ENCODE data around the gene MIDN. TPM values are rescaled to one million over a fixed set of nuclear protein-coding genes. Genes with fewer than 3 reads are reported as not detected.

Gene MIDN
- total RNA-seq, 2 experiments from 2014 or later: 54.1 to 54.6 TPM

DNA sequence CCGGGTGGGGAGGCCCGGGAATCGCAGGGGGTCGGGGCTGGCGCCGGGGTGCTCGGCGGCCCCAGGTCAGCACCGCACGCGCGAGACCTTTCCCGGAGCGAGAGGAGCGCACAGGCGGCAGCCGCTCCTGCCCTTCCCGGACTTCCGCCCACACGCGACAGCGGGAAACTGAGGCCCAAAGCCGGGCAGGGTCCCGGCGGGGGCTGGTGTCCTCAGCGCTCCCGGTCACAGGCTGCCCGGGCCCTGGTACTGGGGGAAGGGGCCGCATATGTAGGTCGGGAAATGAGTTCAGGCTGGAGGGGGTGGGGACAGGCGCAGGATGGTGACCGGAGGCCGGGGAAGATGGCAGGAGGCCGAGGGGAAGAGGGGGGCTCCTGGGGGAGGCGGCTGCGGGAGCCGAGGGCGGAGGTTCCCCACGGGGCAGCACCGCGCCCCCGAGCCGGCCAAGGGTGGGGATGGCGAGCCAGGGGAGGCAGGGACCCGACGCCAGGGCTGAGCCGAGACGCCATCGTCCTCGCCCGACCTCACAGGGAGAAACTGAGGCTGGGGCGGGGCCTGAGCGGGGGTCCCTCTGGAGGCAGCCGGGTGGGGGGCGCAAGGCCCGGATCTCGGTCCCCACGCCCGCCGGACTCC is 11.2 kb upstream of the MIDN start:
- intact Hi-C loops (cut with micrococcal nuclease): no loop called here

DNA sequence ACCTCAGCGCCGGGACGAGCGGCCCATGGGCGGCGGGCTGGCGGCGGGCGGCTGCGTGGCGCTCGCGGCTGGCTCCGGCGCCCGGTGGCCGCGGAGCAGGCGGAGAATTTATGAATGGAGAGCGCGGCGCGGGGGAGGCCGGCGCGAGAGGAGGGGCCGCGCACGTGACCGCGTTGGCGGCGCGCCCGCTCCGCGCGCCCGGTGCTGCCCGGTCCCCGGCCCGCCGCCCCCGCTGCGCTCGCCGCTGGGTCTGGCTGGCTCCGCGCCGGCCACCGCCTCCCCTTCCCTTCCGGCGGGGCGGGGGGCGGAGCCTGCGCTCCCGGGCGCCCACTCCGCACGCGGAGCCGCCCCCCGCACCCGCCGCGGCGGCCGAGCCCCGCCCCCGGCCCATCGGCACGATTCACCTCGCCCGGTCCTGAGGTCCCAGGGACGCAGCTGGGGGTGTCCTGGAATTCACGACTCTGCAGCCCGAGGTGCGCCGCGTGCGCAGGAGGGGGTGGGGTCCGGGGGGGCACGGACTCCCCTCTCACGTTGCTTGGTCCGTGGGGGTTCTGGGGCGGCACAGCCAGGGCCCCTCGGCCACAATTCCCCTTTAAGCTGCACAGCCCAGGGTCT is 10.5 kb upstream of the MIDN start, which contains the start of gene CBARP:
Gene CBARP, minus strand, starts transcription at position 252 of the 615 bp plus-strand sequence. CDS start 1,905 bp downstream, outside the sequence.
- ChIA-PET POLR2A (interaction anchor here (0.7 to 1.4 kb wide), 2 partner anchors 31 to 124 kb away, joined by 3 to 5 read pairs; partner anchors contain the start of gene CIRBP), CTCF (no interaction called here)
- Mint-ChIP-seq H3K4me1 (ENCODE audit: low read depth) (peaks cover 23% of the 10 kb centered on the region), H3K9me3 (no peaks in the 10 kb centered on the region), H3K27ac (peak within 1 kb of the TSS; percentile 33), H3K27me3 (peaks cover 9% of the 10 kb centered on the region), H3K4me3 (peak within 1 kb of the TSS; percentile 64), H3K36me3 (no peaks in the 10 kb centered on the region)
- peak; percentile 38 for DNase-seq
- intact Hi-C loops (cut with micrococcal nuclease): no loop called here

More for the DNA sequence above, 11.2 kb upstream of the MIDN start:
- Mint-ChIP-seq H3K4me1 (ENCODE audit: low read depth) (peaks cover 19% of the 10 kb centered on the region), H3K36me3 (no peaks in the 10 kb centered on the region), H3K27me3 (peaks cover 9% of the 10 kb centered on the region), H3K27ac (no peak overlapping the region), H3K9me3 (no peaks in the 10 kb centered on the region), H3K4me3 (peak overlapping the region; percentile 55)
- CTCF ChIA-PET: no interaction called here
- POLR2A ChIA-PET: no interaction called here
- DNase-seq: no peak

GRCh38 chr19:1238369-1239303 is 9.7 kb upstream of the MIDN start:
- no peaks in the 10 kb centered on the region for H3K9me3 Mint-ChIP-seq
- H3K4me3 Mint-ChIP-seq: peak overlapping the region; percentile 64
- intact Hi-C loops (cut with micrococcal nuclease): no loop called here
- no peak for DNase-seq
- peaks cover 29% of the 10 kb centered on the region for H3K4me1 Mint-ChIP-seq (ENCODE audit: low read depth)
- no peaks in the 10 kb centered on the region for H3K36me3 Mint-ChIP-seq
- H3K27ac Mint-ChIP-seq: peak overlapping the region; percentile 33
- H3K27me3 Mint-ChIP-seq: peaks cover 9% of the 10 kb centered on the region
- ChIA-PET CTCF (interaction anchor here (1.1 to 1.2 kb wide), 2 partner anchors 15 to 221 kb away, joined by 3 to 4 read pairs; no protein-coding TSS in a partner anchor), POLR2A (interaction anchor here (0.5 to 1.4 kb wide), 3 partner anchors 30 to 424 kb away, joined by 3 to 5 read pairs (median 3); partner anchors contain the start of gene CIRBP)

- intact Hi-C loops (cut with micrococcal nuclease): no loop called here
- Mint-ChIP-seq H3K9me3 (no peaks in the 10 kb centered on the region), H3K4me3 (peak overlapping the region; percentile 64), H3K27ac (no peak overlapping the region), H3K4me1 (ENCODE audit: low read depth) (peaks cover 31% of the 10 kb centered on the region), H3K36me3 (no peaks in the 10 kb centered on the region), H3K27me3 (peaks cover 9% of the 10 kb centered on the region)
- no peak for DNase-seq
- ChIA-PET CTCF (interaction anchor here (1.1 to 8.1 kb wide), 3 partner anchors 16 to 222 kb away, joined by 3 to 649 read pairs (median 4); partner anchors contain the start of gene CIRBP), POLR2A (interaction anchor here (1.4 kb wide), 1 partner anchor 30 kb away, joined by 5 read pairs; the partner anchor contains the start of gene CIRBP)
Measured at GRCh38 chr19:1239420-1239795, 9.0 kb upstream of the MIDN start.

- no peaks in the 10 kb centered on the region for H3K9me3 Mint-ChIP-seq
- CTCF ChIA-PET: interaction anchor here (0.7 to 8.1 kb wide), 10 partner anchors 21 to 256 kb away, joined by 3 to 649 read pairs (median 4); partner anchors contain the start of genes ARHGAP45, CIRBP, GRIN3B and WDR18
- H3K4me3 Mint-ChIP-seq: no peak overlapping the region
- intact Hi-C loops (cut with micrococcal nuclease): loop anchor here (2.0 to 5.0 kb wide), 5 partner anchors 107 to 319 kb away; partner anchors contain the start of genes GPX4, GRIN3B, RNU6-2 and TMEM259
- H3K36me3 Mint-ChIP-seq: no peaks in the 10 kb centered on the region
- POLR2A ChIA-PET: interaction anchor here (1.1 to 2.7 kb wide), 2 partner anchors 26 to 29 kb away, joined by 4 to 10 read pairs; partner anchors contain the start of gene CIRBP
- DNase-seq: peak; percentile 94
- peaks cover 9% of the 10 kb centered on the region for H3K27me3 Mint-ChIP-seq
- H3K4me1 Mint-ChIP-seq (ENCODE audit: low read depth): peaks cover 37% of the 10 kb centered on the region
- no peak overlapping the region for H3K27ac Mint-ChIP-seq
Measured at GRCh38 chr19:1239796-1240737, 8.3 kb upstream of the MIDN start.

GRCh38 chr19:1240925-1241324 is 7.5 kb upstream of the MIDN start:
- intact Hi-C loops (cut with micrococcal nuclease): loop anchor here (2.0 to 5.0 kb wide), 5 partner anchors 108 to 320 kb away; partner anchors contain the start of genes GPX4, GRIN3B, RNU6-2 and TMEM259
- POLR2A ChIA-PET: interaction anchor here (0.8 to 2.7 kb wide), 3 partner anchors 27 to 32 kb away, joined by 3 to 10 read pairs (median 4); partner anchors contain the start of gene CIRBP
- Mint-ChIP-seq H3K9me3 (no peaks in the 10 kb centered on the region), H3K36me3 (no peaks in the 10 kb centered on the region), H3K27ac (no peak overlapping the region), H3K27me3 (peaks cover 9% of the 10 kb centered on the region), H3K4me3 (peak overlapping the region; percentile 73), H3K4me1 (ENCODE audit: low read depth) (peaks cover 37% of the 10 kb centered on the region)
- DNase-seq: no peak
- CTCF ChIA-PET: interaction anchor here (0.6 to 8.1 kb wide), 14 partner anchors 20 to 257 kb away, joined by 3 to 649 read pairs (median 4); partner anchors contain the start of genes ARHGAP45, CIRBP, GRIN3B and WDR18

DNA sequence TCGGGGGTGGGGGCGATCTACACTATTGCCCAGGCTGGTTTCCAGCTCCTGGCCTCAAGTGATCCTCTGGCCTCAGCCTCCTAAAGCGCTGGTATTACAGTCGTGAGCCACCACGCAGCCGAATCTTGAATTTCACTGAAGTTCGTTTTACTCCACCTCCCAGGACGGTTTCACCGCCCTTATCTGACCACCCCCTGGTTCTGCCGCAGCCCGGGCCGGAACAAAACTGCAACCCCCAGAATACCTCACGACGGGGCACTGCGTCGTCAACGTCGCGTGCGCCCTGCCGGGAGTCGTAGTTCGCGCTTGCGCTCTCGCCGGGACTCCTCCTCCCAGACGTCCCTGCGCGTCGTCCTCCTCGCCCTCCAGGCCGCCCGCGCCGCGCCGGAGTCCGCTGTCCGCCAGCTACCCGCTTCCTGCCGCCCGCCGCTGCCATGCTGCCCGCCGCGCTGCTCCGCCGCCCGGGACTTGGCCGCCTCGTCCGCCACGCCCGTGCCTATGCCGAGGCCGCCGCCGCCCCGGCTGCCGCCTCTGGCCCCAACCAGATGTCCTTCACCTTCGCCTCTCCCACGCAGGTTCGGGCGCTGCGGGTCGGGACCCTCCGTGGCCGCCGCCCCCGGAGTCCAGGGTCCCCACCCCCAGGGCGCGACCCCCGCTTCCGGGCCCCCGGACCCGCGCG is 6.8 kb upstream of the MIDN start, which contains the start of gene ATP5F1D:
Gene ATP5F1D, plus strand, starts transcription at position 335 of the 679 bp plus-strand sequence. Its CDS starts 100 bp downstream, at position 435.
- Mint-ChIP-seq H3K4me1 (ENCODE audit: low read depth) (peaks cover 37% of the 10 kb centered on the region), H3K36me3 (no peaks in the 10 kb centered on the region), H3K27me3 (peaks cover 9% of the 10 kb centered on the region), H3K27ac (peak within 1 kb of the TSS; percentile 80), H3K9me3 (no peaks in the 10 kb centered on the region), H3K4me3 (peak within 1 kb of the TSS; percentile 91)
- intact Hi-C loops (cut with micrococcal nuclease): loop anchor here (2.0 to 5.0 kb wide), 5 partner anchors 109 to 321 kb away; partner anchors contain the start of genes GPX4, GRIN3B, RNU6-2 and TMEM259
- ChIA-PET POLR2A (interaction anchor here (0.8 to 2.7 kb wide), 3 partner anchors 28 to 31 kb away, joined by 3 to 10 read pairs (median 4); partner anchors contain the start of gene CIRBP), CTCF (interaction anchor here (0.6 to 8.1 kb wide), 10 partner anchors 20 to 257 kb away, joined by 3 to 649 read pairs (median 4); partner anchors contain the start of genes CIRBP and WDR18)
- DNase-seq: peak; percentile 96

GRCh38 chr19:1243768-1244692 is 4.4 kb upstream of the MIDN start:
- intact Hi-C loops (cut with micrococcal nuclease): loop anchor here (1.0 to 5.0 kb wide), 3 partner anchors 22 to 222 kb away; partner anchors contain the start of genes GPX4, RNU6-2 and TMEM259
- peaks cover 29% of the 10 kb centered on the region for H3K4me1 Mint-ChIP-seq (ENCODE audit: low read depth)
- no peaks in the 10 kb centered on the region for H3K36me3 Mint-ChIP-seq
- H3K4me3 Mint-ChIP-seq: peak overlapping the region; percentile 57
- peak overlapping the region; percentile 81 for H3K27ac Mint-ChIP-seq
- POLR2A ChIA-PET: interaction anchor here (1.6 to 3.9 kb wide), 6 partner anchors 9 to 25 kb away, joined by 4 to 37 read pairs (median 8); partner anchors contain the start of gene CIRBP
- peaks cover 2% of the 10 kb centered on the region for H3K27me3 Mint-ChIP-seq
- DNase-seq: peak; percentile 88
- H3K9me3 Mint-ChIP-seq: no peaks in the 10 kb centered on the region
- CTCF ChIA-PET: interaction anchor here (0.6 to 8.1 kb wide), 43 partner anchors 17 to 632 kb away, joined by 3 to 649 read pairs (median 4); partner anchors contain the start of genes ARHGAP45, CIRBP, CNN2 and FAM174C
